Ascending aorta (tissue), 2 donors: ENCODE measurements around the gene ACAD10. TPM values are rescaled to one million over a fixed set of nuclear protein-coding genes. Genes with fewer than 3 reads are reported as not detected.
A peak's percentile ranks its signal among the peaks of the same experiment; 100 is the strongest.
"Not testable (repeated sequence)": the region's sequence is repeated elsewhere in the genome, so short reads cannot be mapped to it uniquely, and the experiment has no call there.

Experiments used
- DNase-seq, 2 donors: peaks; one replicate each; pipeline ENCODE4 v3.0.0-alpha.2; 2019; ENCODE audit warnings: low spot score in 2 of 2
- H3K27ac ChIP-seq, 2 donors: fragments of 200-600 bp; sonication (generic); one replicate each; pipeline ENCODE4 v1.5.1; 2016 to 2017; ENCODE audit warnings: mild to moderate bottlenecking in 1 of 2
- H3K27me3 ChIP-seq: fragments of 200-600 bp; sonication (generic); one replicate; pipeline ENCODE4 v1.5.1; 2017
- H3K36me3 ChIP-seq, 2 donors: fragments of 200-600 bp; sonication (generic); one replicate each; pipeline ENCODE4 v1.5.1; 2016
- H3K4me1 ChIP-seq, 2 donors: fragments of 200-600 bp; sonication (generic); one replicate each; pipeline ENCODE4 v1.5.1; 2016 to 2017; ENCODE audit warnings: mild to moderate bottlenecking in 1 of 2
- H3K4me3 ChIP-seq, 2 donors: fragments of 200-600 bp; sonication (generic); one replicate each; pipeline ENCODE4 v1.5.1; 2016 to 2017; ENCODE audit warnings: mild to moderate bottlenecking in 1 of 2
- H3K9me3 ChIP-seq, 2 donors: fragments of 200-600 bp; sonication (generic); one replicate each; pipeline ENCODE4 v1.5.1; 2016
- CTCF ChIP-seq, 3 experiments: fragments of 200-600 bp in 2 of 3; fragments of 450-650 bp in 1 of 3; sonication (generic) in 2 of 3; IDR thresholded peaks; one replicate each; pipeline ENCODE4 v1.5.1; 2016 to 2019; ENCODE audit warnings: antibody characterized with exemption in 3 of 3, mild to moderate bottlenecking in 1 of 3, moderate library complexity in 1 of 3
- intact Hi-C: fragments of 100-400 bp; cut with DNase I; formaldehyde crosslinking; loops from one replicate; pipeline ENCODE4 v1.15.1; 2023
- total RNA-seq: library from RNA; depleted of rRNA; stranded (reverse); fragments of >200 nt; gene quantifications from one replicate; pipeline ENCODE4 v1.1.0, GENCODE V29; 2016

The ACAD10 gene
- total RNA-seq, 1 donor from 2014 or later: 32.0 TPM

GRCh38 chr12:111759991-111760390, 74.1 kb downstream of the ACAD10 start:
- DNase-seq: no peak
- Histone ChIP-seq H3K27ac (no peak overlapping the region), H3K4me3 (no peak overlapping the region), H3K4me1 (peaks cover 4 to 22% of the 10 kb centered on the region in 2 donors), H3K36me3 (no peaks in the 10 kb centered on the region), H3K9me3 (no peaks in the 10 kb centered on the region), H3K27me3 (no peaks in the 10 kb centered on the region)
- intact Hi-C loops: no loop called here
- no peak for TF ChIP-seq CTCF (IDR thresholded peaks at IDR 0.05)

GRCh38 chr12:111761099-111761498, 75.2 kb downstream of the ACAD10 start:
- TF ChIP-seq CTCF (IDR thresholded peaks at IDR 0.05): no peak
- H3K36me3 ChIP-seq: no peaks in the 10 kb centered on the region
- H3K27ac ChIP-seq: no peak overlapping the region
- peaks cover 4 to 22% of the 10 kb centered on the region in 2 donors for H3K4me1 ChIP-seq
- no peaks in the 10 kb centered on the region for H3K27me3 ChIP-seq
- intact Hi-C loops: no loop called here
- DNase-seq: no peak
- H3K9me3 ChIP-seq: no peaks in the 10 kb centered on the region
- H3K4me3 ChIP-seq: no peak overlapping the region

GRCh38 chr12:111761706-111762105, 75.9 kb downstream of the ACAD10 start:
- H3K27me3 ChIP-seq: no peaks in the 10 kb centered on the region
- H3K36me3 ChIP-seq: no peaks in the 10 kb centered on the region
- no peak overlapping the region for H3K4me3 ChIP-seq
- DNase-seq: no peak
- H3K9me3 ChIP-seq: no peaks in the 10 kb centered on the region
- H3K27ac ChIP-seq: no peak overlapping the region
- intact Hi-C loops: no loop called here
- no peak for TF ChIP-seq CTCF (IDR thresholded peaks at IDR 0.05)
- peaks cover 4 to 21% of the 10 kb centered on the region in 2 donors for H3K4me1 ChIP-seq

- DNase-seq, H3K4me1 ChIP-seq, H3K4me3 ChIP-seq, H3K27me3 ChIP-seq, H3K27ac ChIP-seq, H3K9me3 ChIP-seq, intact Hi-C loops, H3K36me3 ChIP-seq: not testable (repeated sequence)
Observed at GRCh38 chr12:111763552-111763951, 77.7 kb downstream of the ACAD10 start.

GRCh38 chr12:111764120-111764821, 78.4 kb downstream of the ACAD10 start:
- Histone ChIP-seq H3K27me3 (no peaks in the 10 kb centered on the region), H3K27ac (no peak overlapping the region), H3K4me1 (peaks cover 10 to 15% of the 10 kb centered on the region in 2 donors), H3K36me3 (no peaks in the 10 kb centered on the region), H3K9me3 (no peaks in the 10 kb centered on the region), H3K4me3 (no peak overlapping the region)
- DNase-seq: no peak
- intact Hi-C loops: no loop called here
- no peak for TF ChIP-seq CTCF (IDR thresholded peaks at IDR 0.05)

- H3K27me3 ChIP-seq: no peaks in the 10 kb centered on the region
- H3K4me1 ChIP-seq: peaks cover 10 to 21% of the 10 kb centered on the region in 2 donors
- peak within 1 kb of the TSS; percentile 88 to 99 for H3K4me3 ChIP-seq
- intact Hi-C loops: loop anchor here (2.0 kb wide), 1 partner anchor 74 kb away; no protein-coding TSS in a partner anchor
- TF ChIP-seq CTCF (IDR thresholded peaks at IDR 0.05): peak in 1 of 3 experiments; percentile 22
- H3K36me3 ChIP-seq: no peaks in the 10 kb centered on the region
- peak in 1 of 2 donors; percentile 84 for DNase-seq
- H3K9me3 ChIP-seq: no peaks in the 10 kb centered on the region
- H3K27ac ChIP-seq: peak within 1 kb of the TSS; percentile 88 to 92
Observed at GRCh38 chr12:111766608-111767361, 80.9 kb downstream of the ACAD10 start, which contains the start of gene ALDH2. TSS of gene ALDH2 (plus strand) at chr12:111766933. CDS start at chr12:111766983, 50 bp downstream.
